Keratinocyte (primary cell): ENCODE measurements around the gene RTBDN.

ENCODE experiments used
- CTCF ChIP-seq, 3 experiments: IDR thresholded peaks in 1 of 3; conservative IDR thresholded peaks in 1 of 3; optimal IDR thresholded peaks in 1 of 3; 2 replicates in 2 of 3; 3 replicates in 1 of 3; pipeline versions ENCODE3 to v1.5.1; 2011; ENCODE audit warnings: low read length in 3 of 3, mild to moderate bottlenecking in 3 of 3, moderate library complexity in 2 of 3, control low read depth in 1 of 3, inconsistent platforms in 1 of 3; ENCODE audit not compliant: insufficient read depth in 2 of 3; ENCODE audit errors: extremely low read depth in 1 of 3
- EZH2 ChIP-seq: IDR thresholded peaks from one replicate; pipeline ENCODE4 v1.6.1; 2012; ENCODE audit warnings: inconsistent platforms, mild to moderate bottlenecking, low read length, moderate library complexity

- TF ChIP-seq EZH2 (no peak), CTCF (optimal IDR thresholded peaks at IDR 0.05 in 1 of 3, IDR thresholded peaks at IDR 0.05 in 1 of 3, conservative IDR thresholded peaks at IDR 0.05 in 1 of 3; ENCODE audit: extremely low read depth in 1 of 3, insufficient read depth in 2 of 3, low read length in 3 of 3) (no peak)
These were observed 55.0 kb downstream of the RTBDN start for GRCh38 chr19:12779162-12779993.
